ENCODE measurements around the gene PDC. TPM values are rescaled to one million over a fixed set of nuclear protein-coding genes. Genes with fewer than 3 reads are reported as not detected.
A peak's percentile ranks its signal among the peaks of the same experiment; 100 is the strongest.

Gene PDC
- polyA plus RNA-seq, 2 of the 4 experiments (the other 2 are of a cell fraction), result not detected

DNA sequence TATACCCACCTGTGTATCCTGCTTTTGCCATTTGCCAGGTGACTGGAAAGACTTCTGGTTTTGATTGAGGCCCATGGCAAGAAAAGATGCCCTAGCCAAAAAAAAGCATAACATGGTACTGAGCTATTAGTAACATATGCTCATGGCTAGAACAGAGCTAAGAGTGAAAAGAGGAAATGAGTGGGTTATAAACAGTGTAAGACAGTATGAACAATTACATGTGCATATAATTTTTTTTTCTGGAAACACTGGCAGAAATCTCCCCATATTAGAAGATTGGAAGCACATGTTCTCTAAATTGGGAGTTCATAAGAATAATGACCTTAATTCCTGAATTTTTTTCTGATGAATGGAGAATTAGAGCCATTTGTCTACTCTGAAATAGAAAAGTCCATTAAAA, 41.2 kb upstream of the PDC start:
- no peak overlapping the region for H3K4me3 ChIP-seq
- H3K4me1 ChIP-seq, result peaks cover 69% of the 10 kb centered on the region
- TF ChIP-seq ESRRA (IDR thresholded peaks at IDR 0.05; ENCODE audit: borderline replicate concordance, low read length) (no peak), HOXB5 (CRISPR knock-in tag; IDR thresholded peaks at IDR 0.05) (no peak), KDM5A (IDR thresholded peaks at IDR 0.05) (no peak), CEBPB (IDR thresholded peaks at IDR 0.05) (no peak), TP53 (CRISPR knock-in tag; IDR thresholded peaks at IDR 0.05) (no peak), SMC3 (IDR thresholded peaks at IDR 0.05) (no peak), CHD2 (IDR thresholded peaks at IDR 0.05; ENCODE audit: low read length, partially characterized antibody) (no peak), RARB (CRISPR knock-in tag; IDR thresholded peaks at IDR 0.05) (no peak), EHMT2 (IDR thresholded peaks at IDR 0.05; ENCODE audit: low read depth) (no peak), MYC (IDR thresholded peaks at IDR 0.05; ENCODE audit: borderline replicate concordance, low read length) (no peak), ZNF302 (CRISPR knock-in tag; IDR thresholded peaks at IDR 0.05) (no peak)
- TF ChIP-seq, protein P1, sequence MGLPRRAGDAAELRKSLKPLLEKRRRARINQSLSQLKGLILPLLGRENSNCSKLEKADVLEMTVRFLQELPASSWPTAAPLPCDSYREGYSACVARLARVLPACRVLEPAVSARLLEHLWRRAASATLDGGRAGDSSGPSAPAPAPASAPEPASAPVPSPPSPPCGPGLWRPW (IDR thresholded peaks at IDR 0.05), result no peak
- TF ChIP-seq, protein P2, sequence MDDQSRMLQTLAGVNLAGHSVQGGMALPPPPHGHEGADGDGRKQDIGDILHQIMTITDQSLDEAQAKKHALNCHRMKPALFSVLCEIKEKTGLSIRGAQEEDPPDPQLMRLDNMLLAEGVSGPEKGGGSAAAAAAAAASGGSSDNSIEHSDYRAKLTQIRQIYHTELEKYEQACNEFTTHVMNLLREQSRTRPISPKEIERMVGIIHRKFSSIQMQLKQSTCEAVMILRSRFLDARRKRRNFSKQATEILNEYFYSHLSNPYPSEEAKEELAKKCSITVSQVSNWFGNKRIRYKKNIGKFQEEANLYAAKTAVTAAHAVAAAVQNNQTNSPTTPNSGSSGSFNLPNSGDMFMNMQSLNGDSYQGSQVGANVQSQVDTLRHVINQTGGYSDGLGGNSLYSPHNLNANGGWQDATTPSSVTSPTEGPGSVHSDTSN (IDR thresholded peaks at IDR 0.05), result no peak
- TF ChIP-seq, protein P3, sequence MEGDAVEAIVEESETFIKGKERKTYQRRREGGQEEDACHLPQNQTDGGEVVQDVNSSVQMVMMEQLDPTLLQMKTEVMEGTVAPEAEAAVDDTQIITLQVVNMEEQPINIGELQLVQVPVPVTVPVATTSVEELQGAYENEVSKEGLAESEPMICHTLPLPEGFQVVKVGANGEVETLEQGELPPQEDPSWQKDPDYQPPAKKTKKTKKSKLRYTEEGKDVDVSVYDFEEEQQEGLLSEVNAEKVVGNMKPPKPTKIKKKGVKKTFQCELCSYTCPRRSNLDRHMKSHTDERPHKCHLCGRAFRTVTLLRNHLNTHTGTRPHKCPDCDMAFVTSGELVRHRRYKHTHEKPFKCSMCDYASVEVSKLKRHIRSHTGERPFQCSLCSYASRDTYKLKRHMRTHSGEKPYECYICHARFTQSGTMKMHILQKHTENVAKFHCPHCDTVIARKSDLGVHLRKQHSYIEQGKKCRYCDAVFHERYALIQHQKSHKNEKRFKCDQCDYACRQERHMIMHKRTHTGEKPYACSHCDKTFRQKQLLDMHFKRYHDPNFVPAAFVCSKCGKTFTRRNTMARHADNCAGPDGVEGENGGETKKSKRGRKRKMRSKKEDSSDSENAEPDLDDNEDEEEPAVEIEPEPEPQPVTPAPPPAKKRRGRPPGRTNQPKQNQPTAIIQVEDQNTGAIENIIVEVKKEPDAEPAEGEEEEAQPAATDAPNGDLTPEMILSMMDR (IDR thresholded peaks at IDR 0.05), result no peak
- ChIA-PET POLR2A (no interaction called here), CTCF (interaction anchor here (1.0 kb wide), 1 partner anchor 127 kb away, joined by 3 read pairs; the partner anchor contains the start of genes ODR4 and TPR)
- FAIRE-seq, result no peak
- H3K4me2 ChIP-seq, result peak overlapping the region; percentile 75; the same call in 2 of the 3 replicates
- no peak for DNase-seq (ENCODE audit: low read depth in 1 of 2, low spot score in 1 of 2)
- ATAC-seq, result no peak
- H3K27ac ChIP-seq, result peak overlapping the region; percentile 56 to 71; a peak in 4 of 6 replicates
- H3K9me3 ChIP-seq, result peaks cover 10% of the 10 kb centered on the region; the same call in 2 of the 3 replicates

DNA sequence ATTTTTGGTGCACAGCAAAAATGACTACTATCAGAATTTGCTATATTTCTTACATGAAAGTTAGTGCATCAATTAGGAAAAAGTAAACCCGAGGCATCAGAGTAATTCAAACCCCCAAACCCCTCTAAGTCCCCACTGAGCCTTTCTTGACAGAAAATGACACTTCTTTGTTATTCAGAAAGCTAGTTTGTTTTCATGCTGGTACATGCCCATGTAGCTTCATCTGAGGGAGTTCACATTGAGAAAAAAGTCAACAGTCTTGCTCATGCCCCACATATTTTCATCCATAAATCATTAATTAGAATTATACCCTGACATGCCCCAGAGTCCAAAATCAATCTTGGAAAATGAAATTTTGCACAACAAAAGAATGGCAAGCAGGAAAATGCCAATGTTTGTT, 39.9 kb upstream of the PDC start:
- no peak for TF ChIP-seq SREBF2 (IDR thresholded peaks at IDR 0.05)
- TF ChIP-seq NFE2L2 (conservative IDR thresholded peaks at IDR 0.05; ENCODE audit: low read length), result no peak
- TF ChIP-seq HOXB5 (CRISPR knock-in tag; IDR thresholded peaks at IDR 0.05), result peak; percentile 33; the same call in 1 of the 2 replicates
- TF ChIP-seq CHD4 (IDR thresholded peaks at IDR 0.05; ENCODE audit: borderline replicate concordance), result no peak
- no peak for TF ChIP-seq FOSL2 (IDR thresholded peaks at IDR 0.05)
- TF ChIP-seq FOSL2 (CRISPR knock-in tag; IDR thresholded peaks at IDR 0.05), result peak; percentile 14; the same call in 1 of the 2 replicates
- TF ChIP-seq ZSCAN20 (CRISPR knock-in tag; IDR thresholded peaks at IDR 0.05), result no peak
- TF ChIP-seq JUN (IDR thresholded peaks at IDR 0.05), result no peak
- TF ChIP-seq, protein P4, sequence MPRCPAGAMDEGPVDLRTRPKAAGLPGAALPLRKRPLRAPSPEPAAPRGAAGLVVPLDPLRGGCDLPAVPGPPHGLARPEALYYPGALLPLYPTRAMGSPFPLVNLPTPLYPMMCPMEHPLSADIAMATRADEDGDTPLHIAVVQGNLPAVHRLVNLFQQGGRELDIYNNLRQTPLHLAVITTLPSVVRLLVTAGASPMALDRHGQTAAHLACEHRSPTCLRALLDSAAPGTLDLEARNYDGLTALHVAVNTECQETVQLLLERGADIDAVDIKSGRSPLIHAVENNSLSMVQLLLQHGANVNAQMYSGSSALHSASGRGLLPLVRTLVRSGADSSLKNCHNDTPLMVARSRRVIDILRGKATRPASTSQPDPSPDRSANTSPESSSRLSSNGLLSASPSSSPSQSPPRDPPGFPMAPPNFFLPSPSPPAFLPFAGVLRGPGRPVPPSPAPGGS (IDR thresholded peaks at IDR 0.05), result no peak
- TF ChIP-seq MAZ (IDR thresholded peaks at IDR 0.05; ENCODE audit: borderline replicate concordance, low read depth, low read length), result no peak
- ChIA-PET POLR2A (interaction anchor here (1.0 kb wide), 1 partner anchor 179 kb away, joined by 3 read pairs; the partner anchor contains the start of gene PTGS2), CTCF (no interaction called here)
- H3K9me3 ChIP-seq, result peaks cover 3% of the 10 kb centered on the region; the same call in 2 of the 3 replicates
- H3K4me3 ChIP-seq, result no peak overlapping the region
- peak overlapping the region; percentile 71 to 77; a peak in 5 of 6 replicates for H3K27ac ChIP-seq
- peak overlapping the region; percentile 35 for H3K4me2 ChIP-seq
- peaks cover 75% of the 10 kb centered on the region for H3K4me1 ChIP-seq
- no peak for FAIRE-seq
- 41% methylated on average over 1 of the region's 1 CpG for WGBS (ENCODE audit: missing lambda C conversion rate)
- ATAC-seq, result no peak
- peak in 1 of 2 experiments; percentile 15 for DNase-seq (ENCODE audit: low read depth in 1 of 2, low spot score in 1 of 2)
